ENCODE results near the gene C15orf40. TPM values are rescaled to one million over a fixed set of nuclear protein-coding genes. Genes with fewer than 3 reads are reported as not detected.
"Not testable (repeated sequence)": the region's sequence is repeated elsewhere in the genome, so short reads cannot be mapped to it uniquely, and the experiment has no call there.

The C15orf40 gene
- total RNA-seq, 1 donor from 2014 or later = 25.3 TPM

DNA sequence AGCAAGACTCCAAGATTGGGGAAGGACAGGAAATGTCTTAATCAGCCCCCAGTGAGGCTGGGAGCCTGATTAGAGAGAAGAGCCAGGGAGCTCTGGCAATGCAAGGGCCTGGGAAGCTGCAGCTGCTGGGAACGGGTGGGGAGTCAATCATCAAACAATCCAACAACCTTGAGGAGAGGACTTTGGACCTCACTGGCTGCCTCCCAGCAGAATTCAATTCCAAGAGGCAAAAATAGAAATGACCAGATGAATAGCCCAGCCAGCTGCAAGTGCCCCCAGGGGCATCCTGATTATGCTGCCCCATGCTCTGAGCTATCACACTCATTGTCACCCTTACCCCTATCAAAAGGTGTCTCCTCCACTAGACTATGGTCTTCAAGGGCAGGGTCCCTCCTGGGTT is 52.8 kb downstream of the C15orf40 start:
- intact Hi-C loops (cut with micrococcal nuclease) = no loop called here

DNA sequence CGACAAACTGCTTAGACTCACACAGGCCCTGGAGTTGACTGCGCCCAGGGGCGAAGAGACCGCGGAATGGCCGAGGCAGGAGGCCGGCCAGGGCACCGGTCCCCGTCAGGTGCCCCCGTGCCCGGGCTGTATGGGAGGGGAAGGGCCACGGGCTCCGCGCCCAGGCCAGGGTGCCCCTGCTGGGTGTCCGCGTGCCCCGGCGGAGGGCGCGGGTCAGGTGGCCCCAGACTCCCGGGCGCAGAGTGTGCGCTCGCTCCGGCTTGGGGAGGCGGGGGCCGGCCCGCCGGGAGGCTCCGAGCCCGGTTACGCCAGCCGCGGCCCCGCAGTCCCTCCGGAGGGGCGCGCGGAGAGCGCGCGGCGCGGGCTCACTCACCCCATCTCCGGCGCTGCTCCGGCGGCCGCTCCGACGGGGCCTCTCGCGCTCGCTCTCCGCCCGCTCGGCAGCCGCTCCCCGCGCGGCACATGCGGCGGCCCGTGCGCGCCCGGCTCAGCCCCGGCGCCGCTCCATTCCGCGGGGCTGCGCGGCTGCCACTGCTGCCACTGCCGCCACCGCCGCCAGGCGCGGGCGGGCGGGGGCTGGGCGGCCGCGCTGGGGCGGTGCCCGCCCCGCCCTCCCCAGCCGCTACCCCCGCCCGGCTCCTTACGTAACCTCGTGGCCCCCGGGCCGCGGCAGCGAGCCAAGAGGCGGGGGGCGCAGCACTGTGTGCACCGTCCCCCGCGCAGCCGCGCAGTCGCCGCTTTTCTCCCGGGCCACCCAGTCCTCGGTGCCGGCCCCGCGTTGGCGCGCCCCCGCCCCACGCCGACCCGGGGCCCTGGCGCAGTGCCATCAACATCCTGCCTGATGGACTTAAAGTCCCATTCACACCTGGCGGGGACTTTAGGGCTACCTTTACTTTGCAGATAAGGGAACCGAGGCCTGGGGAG is 59.0 kb downstream of the C15orf40 start, which contains the start of gene HOMER2:
Gene HOMER2, minus strand, starts transcription at position 563 of the 924 bp plus-strand sequence. Its CDS starts 185 bp downstream, at position 378.
- intact Hi-C loops (cut with micrococcal nuclease) = loop anchor here (1.0 to 5.0 kb wide), 2 partner anchors 34 to 140 kb away; partner anchors contain the start of gene RAMAC

- intact Hi-C loops (cut with micrococcal nuclease) = loop anchor here (1.0 to 5.0 kb wide), 2 partner anchors 35 to 139 kb away; partner anchors contain the start of gene RAMAC
Observed at GRCh38 chr15:82951472-82952157, 59.8 kb downstream of the C15orf40 start.

DNA sequence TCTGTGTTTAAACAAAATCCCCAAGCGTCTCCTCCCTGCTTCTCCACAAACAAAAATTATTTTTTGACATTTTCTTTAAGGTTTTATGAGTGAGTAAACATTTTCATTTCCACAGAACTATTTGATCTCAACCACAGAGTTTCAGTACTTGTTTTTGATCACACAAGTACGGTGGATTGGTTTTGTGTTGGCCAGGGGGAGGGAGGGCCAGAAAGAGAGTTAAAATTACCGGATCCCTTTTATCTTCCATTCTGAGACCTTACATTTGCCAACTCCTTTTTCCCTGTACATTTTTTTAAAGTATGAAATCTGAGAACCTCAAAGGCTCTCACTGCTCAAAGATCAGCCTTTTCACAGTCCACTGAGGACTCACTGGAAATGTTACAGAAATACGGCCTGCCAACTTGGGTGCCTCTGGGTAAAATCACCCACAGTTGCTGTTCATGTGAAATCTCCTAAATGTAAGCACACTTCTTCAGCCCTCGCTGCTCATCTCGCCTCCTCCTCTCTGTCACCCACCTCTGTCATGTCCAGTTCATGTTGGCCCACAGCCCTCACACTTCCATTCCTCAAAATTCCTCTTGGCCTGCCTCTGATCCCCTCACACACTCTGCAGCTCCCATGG is 60.6 kb downstream of the C15orf40 start:
- intact Hi-C loops (cut with micrococcal nuclease) = loop anchor here (5.0 kb wide), 1 partner anchor 139 kb away; no protein-coding TSS in a partner anchor

GRCh38 chr15:82950295-82950694 is 61.1 kb downstream of the C15orf40 start:
- intact Hi-C loops (cut with micrococcal nuclease) = loop anchor here (5.0 kb wide), 1 partner anchor 138 kb away; no protein-coding TSS in a partner anchor

GRCh38 chr15:82946155-82946701 is 65.2 kb downstream of the C15orf40 start:
- intact Hi-C loops (cut with micrococcal nuclease) = no loop called here

DNA sequence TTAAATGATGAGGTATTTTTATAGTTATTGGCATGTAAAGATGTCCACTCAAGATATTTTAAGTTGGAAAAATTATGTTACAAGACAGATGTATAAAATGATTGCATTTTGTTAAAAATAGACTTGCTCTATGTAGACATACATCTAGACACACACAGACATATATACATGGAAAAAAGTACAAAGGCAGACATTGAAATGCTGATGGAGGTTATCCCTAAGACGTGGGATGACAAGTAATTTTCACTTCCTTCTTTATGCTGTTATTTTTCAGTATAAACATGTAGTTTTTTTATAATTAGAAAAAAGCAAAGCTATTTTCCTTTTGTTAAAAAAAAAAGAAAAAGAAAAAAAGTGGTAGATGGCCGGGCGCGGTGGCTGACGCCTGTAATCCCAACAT is 66.1 kb downstream of the C15orf40 start:
- intact Hi-C loops (cut with micrococcal nuclease) = no loop called here

DNA sequence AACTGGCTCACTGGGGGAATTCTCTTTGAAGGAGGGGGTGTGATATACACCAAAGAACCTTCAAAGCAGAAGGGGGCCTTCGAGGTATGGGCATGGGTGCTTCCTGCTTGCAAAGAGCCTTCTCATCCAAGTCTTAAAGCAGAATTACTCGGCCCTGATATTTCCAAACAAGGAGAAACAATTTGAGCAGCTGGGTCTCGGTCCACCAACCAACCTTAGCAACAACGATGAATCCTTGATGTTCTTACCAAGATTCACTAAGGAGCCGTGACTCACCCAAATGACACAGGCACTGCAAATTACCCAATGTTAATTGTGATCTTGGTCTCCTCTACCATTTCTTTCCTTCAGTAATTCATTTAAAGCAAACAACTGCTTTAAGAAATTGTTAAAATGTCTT is 66.6 kb downstream of the C15orf40 start:
- intact Hi-C loops (cut with micrococcal nuclease) = no loop called here

DNA sequence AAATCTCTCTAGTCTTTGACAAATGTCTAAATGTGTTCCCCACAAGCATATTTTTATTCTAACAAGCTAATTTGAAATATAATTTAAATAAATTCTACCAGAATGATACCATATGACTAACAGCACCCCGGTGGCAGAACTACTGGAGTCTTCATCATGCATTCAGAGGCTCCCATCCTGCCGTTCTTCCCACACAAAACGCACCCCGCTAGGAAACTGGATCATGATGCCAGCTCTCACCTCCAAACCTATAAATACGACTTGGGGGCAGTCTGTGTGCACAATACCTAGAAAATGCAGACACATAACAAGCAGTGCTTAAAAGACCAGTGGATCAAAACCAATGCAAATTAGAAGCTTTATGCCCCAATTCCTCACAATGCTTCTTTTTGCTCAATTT is 67.4 kb downstream of the C15orf40 start:
- intact Hi-C loops (cut with micrococcal nuclease) = no loop called here

- intact Hi-C loops (cut with micrococcal nuclease) = no loop called here
Observed at GRCh38 chr15:82943176-82943575, 68.3 kb downstream of the C15orf40 start.

- intact Hi-C loops (cut with micrococcal nuclease) = no loop called here
Observed at GRCh38 chr15:82942691-82943090, 68.7 kb downstream of the C15orf40 start.

- intact Hi-C loops (cut with micrococcal nuclease) = not testable (repeated sequence)
Observed at GRCh38 chr15:82939678-82940077, 71.8 kb downstream of the C15orf40 start.

Other genes starting within 250 kb of the C15orf40 start
- not detected in 2 replicates for gene FSD2, start 205.6 kb downstream of the C15orf40 start, total RNA-seq
- 9.6 and 9.9 TPM in 2 replicates for gene WHAMM, start 202.0 kb downstream of the C15orf40 start, total RNA-seq
- gene HOMER2, start 58.9 kb downstream of the C15orf40 start, total RNA-seq = 38.1 and 42.1 TPM in 2 replicates
- gene RAMAC, start 25.4 kb downstream of the C15orf40 start, total RNA-seq = 22.2 and 22.8 TPM in 2 replicates
- gene BTBD1, start 55.6 kb upstream of the C15orf40 start, total RNA-seq = 54.3 and 55.8 TPM in 2 replicates
- 3.5 and 5.1 TPM in 2 replicates for gene TM6SF1, start 96.0 kb upstream of the C15orf40 start, total RNA-seq
- gene HDGFL3, start 196.2 kb upstream of the C15orf40 start, total RNA-seq = 14.9 and 16.3 TPM in 2 replicates